OCI-LY1 (cell line): Measurements from ENCODE around the gene AP2S1.

ENCODE experiments used
- H2AFZ ChIP-seq: fragments of 200-600 bp; sonication (generic), shearing (Covaris generic); 2 replicates; pipeline ENCODE4 v1.6.0; 2014; ENCODE audit warnings: antibody characterized with exemption, mild to moderate bottlenecking, low read length
- H3F3A ChIP-seq: fragments of 200-600 bp; sonication (generic), shearing (Covaris generic); 2 replicates; pipeline ENCODE4 v1.6.0; 2014; ENCODE audit warnings: mild to moderate bottlenecking, antibody characterized with exemption, low read length, moderate library complexity; ENCODE audit not compliant: insufficient read depth
- H3K27ac ChIP-seq: fragments of 200-600 bp; sonication (generic); 2 replicates; pipeline ENCODE4 v1.5.1; 2014; ENCODE audit warnings: low read length, mixed run types, mild to moderate bottlenecking, low read depth; ENCODE audit not compliant: poor library complexity, severe bottlenecking
- H3K27me3 ChIP-seq: fragments of 200-600 bp; sonication (generic); 2 replicates; pipeline ENCODE4 v1.6.0; 2014; ENCODE audit warnings: antibody characterized with exemption, mild to moderate bottlenecking, low read length, moderate library complexity; ENCODE audit not compliant: insufficient read depth
- H3K36me3 ChIP-seq: fragments of 200-600 bp; sonication (generic); 2 replicates; pipeline ENCODE4 v1.6.1; 2014; ENCODE audit warnings: mild to moderate bottlenecking, antibody characterized with exemption, low read length, moderate library complexity, mixed read lengths; ENCODE audit not compliant: insufficient read depth
- H3K4me1 ChIP-seq: fragments of 200-600 bp; sonication (generic); 2 replicates; pipeline ENCODE4 v1.5.1; 2014; ENCODE audit warnings: mild to moderate bottlenecking, low read length, moderate library complexity; ENCODE audit not compliant: insufficient read depth, severe bottlenecking
- H3K4me2 ChIP-seq: fragments of 200-600 bp; sonication (generic), shearing (Covaris generic); 2 replicates; pipeline ENCODE4 v1.6.1; 2014; ENCODE audit warnings: low read length
- H3K4me3 ChIP-seq: fragments of 200-600 bp; sonication (generic); 2 replicates; pipeline ENCODE4 v1.5.1; 2014; ENCODE audit warnings: low read length, low read depth, mild to moderate bottlenecking, mixed read lengths; ENCODE audit not compliant: poor library complexity, severe bottlenecking
- H3K79me2 ChIP-seq: fragments of 200-600 bp; shearing (Covaris generic); 2 replicates; pipeline ENCODE4 v1.6.1; 2016; ENCODE audit warnings: mixed run types, low read length, mixed read lengths; ENCODE audit not compliant: insufficient read depth
- H3K9ac ChIP-seq: fragments of 200-600 bp; sonication (generic), shearing (Covaris generic); 2 replicates; pipeline ENCODE4 v1.6.1; 2014; ENCODE audit warnings: mild to moderate bottlenecking, low read length, mixed read lengths
- H3K9me2 ChIP-seq: fragments of 200-600 bp; sonication (generic), shearing (Covaris generic); 2 replicates; pipeline ENCODE4 v1.6.1; 2014; ENCODE audit warnings: low read depth, mild to moderate bottlenecking, low read length, mixed read lengths
- H3K9me3 ChIP-seq: fragments of 200-600 bp; shearing (Covaris generic); 2 replicates; pipeline ENCODE4 v1.6.1; 2014; ENCODE audit warnings: low read length, mixed read lengths
- H4K20me1 ChIP-seq: fragments of 200-600 bp; sonication (generic), shearing (Covaris generic); 2 replicates; pipeline ENCODE4 v1.6.0; 2016; ENCODE audit warnings: mild to moderate bottlenecking, low read length; ENCODE audit not compliant: insufficient read depth
- CTCF ChIP-seq: fragments of 200-600 bp; sonication (generic), shearing (Covaris generic); IDR thresholded peaks from 2 replicates; pipeline ENCODE4 v1.5.1; 2017; ENCODE audit warnings: mild to moderate bottlenecking, antibody characterized with exemption, low read length, moderate library complexity, mixed read lengths
- EZH2 ChIP-seq: fragments of 200-600 bp; sonication (generic), shearing (Covaris generic); IDR thresholded peaks from 2 replicates; pipeline ENCODE4 v1.8.0; 2017; ENCODE audit warnings: borderline replicate concordance, mixed run types, mild to moderate bottlenecking, antibody characterized with exemption, low read length, moderate library complexity, mixed read lengths

The AP2S1 gene

GRCh38 chr19:46842791-46843190 lies 7.9 kb downstream of the AP2S1 start:
- Histone ChIP-seq H3K4me3 (no peak overlapping the region), H3K9me3 (no peaks in the 10 kb centered on the region), H2AFZ (no peak overlapping the region), H3K9me2 (no peaks in the 10 kb centered on the region), H3K4me2 (no peak overlapping the region), H3K4me1 (peaks cover 11% of the 10 kb centered on the region), H3K27ac (no peak overlapping the region), H3K9ac (no peak overlapping the region), H3K36me3 (peaks cover 18% of the 10 kb centered on the region; the same call in 1 of the 2 replicates), H3K27me3 (no peaks in the 10 kb centered on the region), H4K20me1 (no peaks in the 10 kb centered on the region), H3F3A (no peaks in the 10 kb centered on the region), H3K79me2 (no peaks in the 10 kb centered on the region)
- TF ChIP-seq EZH2 (no peak), CTCF (no peak)

- TF ChIP-seq EZH2 (no peak), CTCF (no peak)
- H3K27ac ChIP-seq, result no peak overlapping the region
These were observed 9.1 kb downstream of the AP2S1 start for GRCh38 chr19:46841458-46842083.

GRCh38 chr19:46840498-46840942 lies 10.1 kb downstream of the AP2S1 start:
- H3K9ac ChIP-seq, result no peak overlapping the region

More at GRCh38 chr19:46841458-46842083, 9.1 kb downstream of the AP2S1 start:
- no peaks in the 10 kb centered on the region for H3K27me3 ChIP-seq
- H3K4me1 ChIP-seq, result peaks cover 9% of the 10 kb centered on the region
- H3K9ac ChIP-seq, result no peak overlapping the region
- no peak overlapping the region for H3K4me2 ChIP-seq
- no peaks in the 10 kb centered on the region for H3F3A ChIP-seq
- no peaks in the 10 kb centered on the region for H4K20me1 ChIP-seq
- H3K36me3 ChIP-seq, result peaks cover 15% of the 10 kb centered on the region; the same call in 1 of the 2 replicates
- no peaks in the 10 kb centered on the region for H3K79me2 ChIP-seq
- H2AFZ ChIP-seq, result no peak overlapping the region
- no peak overlapping the region for H3K4me3 ChIP-seq
- H3K9me3 ChIP-seq, result no peaks in the 10 kb centered on the region
- no peaks in the 10 kb centered on the region for H3K9me2 ChIP-seq

More at GRCh38 chr19:46840498-46840942, 10.1 kb downstream of the AP2S1 start:
- no peaks in the 10 kb centered on the region for H3K79me2 ChIP-seq
- no peaks in the 10 kb centered on the region for H3F3A ChIP-seq
- peak; percentile 82 for TF ChIP-seq CTCF
- TF ChIP-seq EZH2, result no peak
- no peak overlapping the region for H3K4me3 ChIP-seq
- no peaks in the 10 kb centered on the region for H3K4me1 ChIP-seq
- no peaks in the 10 kb centered on the region for H3K9me3 ChIP-seq
- H3K27me3 ChIP-seq, result no peaks in the 10 kb centered on the region
- no peak overlapping the region for H3K4me2 ChIP-seq
- H3K9me2 ChIP-seq, result no peaks in the 10 kb centered on the region
- H4K20me1 ChIP-seq, result no peaks in the 10 kb centered on the region
- H2AFZ ChIP-seq, result no peak overlapping the region
- H3K27ac ChIP-seq, result no peak overlapping the region
- peaks cover 15% of the 10 kb centered on the region for H3K36me3 ChIP-seq
